GM23338 (cell line): ENCODE measurements around the gene SNRPD2.

Source experiments
- CREB1 ChIP-seq: fragments of 250-450 bp; sonication (Bioruptor Pico); IDR thresholded peaks from 2 replicates; pipeline ENCODE4 v1.5.0; 2020; ENCODE audit warnings: low read depth, mild to moderate bottlenecking, moderate library complexity
- EZH2 ChIP-seq: fragments of 200-600 bp; sonication (generic); IDR thresholded peaks from one replicate; pipeline ENCODE4 v1.8.0; 2017; ENCODE audit warnings: antibody characterized with exemption, mild to moderate bottlenecking, low read depth; ENCODE audit not compliant: unreplicated experiment
- EZH2phosphoT487 ChIP-seq: fragments of 200-600 bp; sonication (generic); IDR thresholded peaks from one replicate; pipeline ENCODE4 v1.8.1; 2018; ENCODE audit warnings: antibody characterized with exemption; ENCODE audit not compliant: unreplicated experiment
- JUNB ChIP-seq: IDR thresholded peaks from one replicate; pipeline ENCODE4 v1.6.1; 2016; ENCODE audit warnings: antibody characterized with exemption; ENCODE audit not compliant: unreplicated experiment
- NANOG ChIP-seq: IDR thresholded peaks from 2 replicates; pipeline ENCODE4 v1.6.1; 2016; ENCODE audit warnings: antibody characterized with exemption, borderline replicate concordance
- POLR2AphosphoS5 ChIP-seq: IDR thresholded peaks from 2 replicates; pipeline ENCODE4 v1.6.1; 2016; ENCODE audit warnings: antibody characterized with exemption, low read depth
- STAT1 ChIP-seq: IDR thresholded peaks from one replicate; pipeline ENCODE4 v1.6.1; 2016; ENCODE audit warnings: antibody characterized with exemption; ENCODE audit not compliant: unreplicated experiment
- ZNF114 ChIP-seq: fragments of 250-450 bp; sonication (Bioruptor Pico); IDR thresholded peaks from 2 replicates; pipeline ENCODE4 v1.5.0; 2020; ENCODE audit warnings: mild to moderate bottlenecking, moderate library complexity
- TF ChIP-seq, protein P1 (sequence below), 2 experiments: fragments of 200-600 bp in 1 of 2; sonication (generic) in 1 of 2; conservative IDR thresholded peaks; 2 replicates each; pipeline versions ENCODE4 v1.5.1 to v1.6.1; 2016 to 2017; ENCODE audit warnings: antibody characterized with exemption in 2 of 2, low read depth in 2 of 2, mild to moderate bottlenecking in 2 of 2, moderate library complexity in 1 of 2
- TF ChIP-seq, protein P2 (sequence below): IDR thresholded peaks from one replicate; pipeline ENCODE4 v1.6.1; 2018; ENCODE audit warnings: antibody characterized with exemption; ENCODE audit not compliant: unreplicated experiment

DNA sequence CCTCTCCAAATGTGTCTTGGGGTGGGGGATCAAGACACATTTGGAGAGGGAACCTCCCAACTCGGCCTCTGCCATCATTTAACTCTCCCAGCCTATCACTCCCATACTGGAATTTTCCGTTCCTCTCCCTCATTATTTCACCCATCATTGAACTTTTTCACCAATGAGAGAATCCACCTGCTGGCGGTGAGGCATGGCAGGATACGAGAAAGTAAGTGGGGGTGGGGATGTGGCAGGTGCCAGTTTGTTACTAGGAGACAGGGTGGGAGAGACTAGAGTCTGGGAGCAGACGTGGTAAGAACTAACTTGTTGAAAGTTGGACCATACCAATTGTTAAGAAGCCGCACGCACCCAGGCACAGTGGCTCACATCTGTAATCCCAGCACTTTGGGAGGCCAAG is 16.8 kb downstream of the SNRPD2 start:
- TF ChIP-seq POLR2AphosphoS5 (no peak), EZH2phosphoT487 (no peak), EZH2 (no peak), CREB1 (CRISPR knock-in tag) (no peak), JUNB (no peak), ZNF114 (CRISPR knock-in tag) (no peak), NANOG (no peak), STAT1 (no peak)
- TF ChIP-seq, protein P1, sequence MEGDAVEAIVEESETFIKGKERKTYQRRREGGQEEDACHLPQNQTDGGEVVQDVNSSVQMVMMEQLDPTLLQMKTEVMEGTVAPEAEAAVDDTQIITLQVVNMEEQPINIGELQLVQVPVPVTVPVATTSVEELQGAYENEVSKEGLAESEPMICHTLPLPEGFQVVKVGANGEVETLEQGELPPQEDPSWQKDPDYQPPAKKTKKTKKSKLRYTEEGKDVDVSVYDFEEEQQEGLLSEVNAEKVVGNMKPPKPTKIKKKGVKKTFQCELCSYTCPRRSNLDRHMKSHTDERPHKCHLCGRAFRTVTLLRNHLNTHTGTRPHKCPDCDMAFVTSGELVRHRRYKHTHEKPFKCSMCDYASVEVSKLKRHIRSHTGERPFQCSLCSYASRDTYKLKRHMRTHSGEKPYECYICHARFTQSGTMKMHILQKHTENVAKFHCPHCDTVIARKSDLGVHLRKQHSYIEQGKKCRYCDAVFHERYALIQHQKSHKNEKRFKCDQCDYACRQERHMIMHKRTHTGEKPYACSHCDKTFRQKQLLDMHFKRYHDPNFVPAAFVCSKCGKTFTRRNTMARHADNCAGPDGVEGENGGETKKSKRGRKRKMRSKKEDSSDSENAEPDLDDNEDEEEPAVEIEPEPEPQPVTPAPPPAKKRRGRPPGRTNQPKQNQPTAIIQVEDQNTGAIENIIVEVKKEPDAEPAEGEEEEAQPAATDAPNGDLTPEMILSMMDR (conservative IDR thresholded peaks at IDR 0.05; ENCODE audit: low read depth in 2 of 2), result no peak
- TF ChIP-seq, protein P2, sequence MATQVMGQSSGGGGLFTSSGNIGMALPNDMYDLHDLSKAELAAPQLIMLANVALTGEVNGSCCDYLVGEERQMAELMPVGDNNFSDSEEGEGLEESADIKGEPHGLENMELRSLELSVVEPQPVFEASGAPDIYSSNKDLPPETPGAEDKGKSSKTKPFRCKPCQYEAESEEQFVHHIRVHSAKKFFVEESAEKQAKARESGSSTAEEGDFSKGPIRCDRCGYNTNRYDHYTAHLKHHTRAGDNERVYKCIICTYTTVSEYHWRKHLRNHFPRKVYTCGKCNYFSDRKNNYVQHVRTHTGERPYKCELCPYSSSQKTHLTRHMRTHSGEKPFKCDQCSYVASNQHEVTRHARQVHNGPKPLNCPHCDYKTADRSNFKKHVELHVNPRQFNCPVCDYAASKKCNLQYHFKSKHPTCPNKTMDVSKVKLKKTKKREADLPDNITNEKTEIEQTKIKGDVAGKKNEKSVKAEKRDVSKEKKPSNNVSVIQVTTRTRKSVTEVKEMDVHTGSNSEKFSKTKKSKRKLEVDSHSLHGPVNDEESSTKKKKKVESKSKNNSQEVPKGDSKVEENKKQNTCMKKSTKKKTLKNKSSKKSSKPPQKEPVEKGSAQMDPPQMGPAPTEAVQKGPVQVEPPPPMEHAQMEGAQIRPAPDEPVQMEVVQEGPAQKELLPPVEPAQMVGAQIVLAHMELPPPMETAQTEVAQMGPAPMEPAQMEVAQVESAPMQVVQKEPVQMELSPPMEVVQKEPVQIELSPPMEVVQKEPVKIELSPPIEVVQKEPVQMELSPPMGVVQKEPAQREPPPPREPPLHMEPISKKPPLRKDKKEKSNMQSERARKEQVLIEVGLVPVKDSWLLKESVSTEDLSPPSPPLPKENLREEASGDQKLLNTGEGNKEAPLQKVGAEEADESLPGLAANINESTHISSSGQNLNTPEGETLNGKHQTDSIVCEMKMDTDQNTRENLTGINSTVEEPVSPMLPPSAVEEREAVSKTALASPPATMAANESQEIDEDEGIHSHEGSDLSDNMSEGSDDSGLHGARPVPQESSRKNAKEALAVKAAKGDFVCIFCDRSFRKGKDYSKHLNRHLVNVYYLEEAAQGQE, result no peak
